ENCODE results near the gene DAB2.

- no peak for TF ChIP-seq CTCF (conservative IDR thresholded peaks at IDR 0.05; ENCODE audit: low read depth, low read length)
- TF ChIP-seq EZH2phosphoT487 (IDR thresholded peaks at IDR 0.05; ENCODE audit: borderline replicate concordance, low read length) = no peak
These were observed 82.3 kb downstream of the DAB2 start for GRCh38 chr5:39342460-39342859.
